ENCODE data around the gene ARID4B.
"Not testable (repeated sequence)": the region's sequence is repeated elsewhere in the genome, so short reads cannot be mapped to it uniquely, and the experiment has no call there.

Gene ARID4B, protein sequence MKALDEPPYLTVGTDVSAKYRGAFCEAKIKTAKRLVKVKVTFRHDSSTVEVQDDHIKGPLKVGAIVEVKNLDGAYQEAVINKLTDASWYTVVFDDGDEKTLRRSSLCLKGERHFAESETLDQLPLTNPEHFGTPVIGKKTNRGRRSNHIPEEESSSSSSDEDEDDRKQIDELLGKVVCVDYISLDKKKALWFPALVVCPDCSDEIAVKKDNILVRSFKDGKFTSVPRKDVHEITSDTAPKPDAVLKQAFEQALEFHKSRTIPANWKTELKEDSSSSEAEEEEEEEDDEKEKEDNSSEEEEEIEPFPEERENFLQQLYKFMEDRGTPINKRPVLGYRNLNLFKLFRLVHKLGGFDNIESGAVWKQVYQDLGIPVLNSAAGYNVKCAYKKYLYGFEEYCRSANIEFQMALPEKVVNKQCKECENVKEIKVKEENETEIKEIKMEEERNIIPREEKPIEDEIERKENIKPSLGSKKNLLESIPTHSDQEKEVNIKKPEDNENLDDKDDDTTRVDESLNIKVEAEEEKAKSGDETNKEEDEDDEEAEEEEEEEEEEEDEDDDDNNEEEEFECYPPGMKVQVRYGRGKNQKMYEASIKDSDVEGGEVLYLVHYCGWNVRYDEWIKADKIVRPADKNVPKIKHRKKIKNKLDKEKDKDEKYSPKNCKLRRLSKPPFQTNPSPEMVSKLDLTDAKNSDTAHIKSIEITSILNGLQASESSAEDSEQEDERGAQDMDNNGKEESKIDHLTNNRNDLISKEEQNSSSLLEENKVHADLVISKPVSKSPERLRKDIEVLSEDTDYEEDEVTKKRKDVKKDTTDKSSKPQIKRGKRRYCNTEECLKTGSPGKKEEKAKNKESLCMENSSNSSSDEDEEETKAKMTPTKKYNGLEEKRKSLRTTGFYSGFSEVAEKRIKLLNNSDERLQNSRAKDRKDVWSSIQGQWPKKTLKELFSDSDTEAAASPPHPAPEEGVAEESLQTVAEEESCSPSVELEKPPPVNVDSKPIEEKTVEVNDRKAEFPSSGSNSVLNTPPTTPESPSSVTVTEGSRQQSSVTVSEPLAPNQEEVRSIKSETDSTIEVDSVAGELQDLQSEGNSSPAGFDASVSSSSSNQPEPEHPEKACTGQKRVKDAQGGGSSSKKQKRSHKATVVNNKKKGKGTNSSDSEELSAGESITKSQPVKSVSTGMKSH (N-terminal part only)

DNA sequence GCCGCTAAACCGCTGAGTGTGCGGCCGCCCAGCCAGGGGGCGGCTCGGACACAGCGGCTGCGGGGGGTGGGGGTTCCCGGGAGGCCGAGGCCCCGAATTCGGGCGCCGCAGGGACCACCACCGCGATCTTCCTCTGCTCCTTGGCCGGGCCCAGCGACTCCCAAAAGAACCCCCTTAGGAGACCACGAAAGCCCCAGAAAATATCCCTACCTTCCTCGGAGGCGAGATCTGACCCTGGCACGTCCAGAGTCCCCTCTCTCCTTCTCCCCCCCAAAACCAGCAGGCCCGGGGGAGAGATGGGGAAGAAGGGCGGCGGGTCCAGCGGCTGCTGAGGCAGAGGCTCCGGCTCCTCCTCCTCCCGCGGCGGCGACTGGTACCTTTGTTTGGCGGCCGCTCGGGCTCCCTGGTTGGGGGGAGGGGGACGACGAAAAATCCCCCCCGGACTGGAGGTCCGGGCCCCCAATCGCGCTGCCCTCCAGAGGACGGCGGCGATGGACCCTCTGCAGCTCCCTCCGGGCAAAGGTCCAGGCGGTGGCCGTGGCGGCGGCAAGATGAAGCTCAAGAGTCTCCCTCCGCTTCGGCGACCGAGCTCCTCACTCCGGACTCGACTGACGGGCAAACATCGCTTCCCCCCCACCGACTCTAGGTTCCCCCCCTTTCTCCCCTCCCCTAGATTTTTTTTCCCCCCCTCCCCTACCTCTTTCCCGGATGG, at the start of gene ARID4B:
ARID4B (minus strand) TSS at position 621 of the 712 bp plus-strand sequence. CDS start 1,260 bp downstream, outside the sequence.
- peak; percentile 42 to 70 (median 52) for DNase-seq

DNA sequence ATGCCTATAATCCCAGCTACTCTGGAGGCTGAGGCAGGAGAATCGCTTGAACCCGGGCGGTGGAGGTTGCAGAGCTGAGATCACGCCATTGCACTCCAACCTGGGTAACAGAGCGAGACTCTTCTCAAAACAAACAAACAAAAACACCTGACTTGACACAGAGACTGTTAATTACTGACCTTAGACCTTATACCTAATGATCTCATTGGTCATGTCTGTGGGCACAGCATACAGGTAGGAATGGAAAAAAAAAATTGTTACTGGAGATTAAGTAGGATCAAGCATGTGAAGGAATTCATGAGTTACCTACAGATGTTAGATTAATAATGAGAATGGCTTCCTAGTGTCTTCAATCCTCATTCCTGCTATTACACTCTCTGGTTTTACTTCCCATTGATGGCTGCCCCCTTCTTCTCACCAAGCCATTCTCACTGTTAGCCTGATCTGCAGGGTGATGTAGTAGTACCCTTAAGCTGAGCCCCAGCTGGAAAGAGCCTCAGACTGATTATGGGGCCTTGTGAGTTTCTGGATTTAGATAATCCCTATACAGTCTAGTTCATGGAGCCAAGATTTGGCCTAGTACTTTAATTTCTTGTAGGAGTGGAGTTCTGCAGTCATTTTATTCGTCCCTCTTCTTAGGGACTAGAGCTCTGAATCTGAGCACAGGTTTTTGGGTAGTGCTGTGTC, 48.1 kb upstream of the ARID4B start:
- DNase-seq: no peak

DNA sequence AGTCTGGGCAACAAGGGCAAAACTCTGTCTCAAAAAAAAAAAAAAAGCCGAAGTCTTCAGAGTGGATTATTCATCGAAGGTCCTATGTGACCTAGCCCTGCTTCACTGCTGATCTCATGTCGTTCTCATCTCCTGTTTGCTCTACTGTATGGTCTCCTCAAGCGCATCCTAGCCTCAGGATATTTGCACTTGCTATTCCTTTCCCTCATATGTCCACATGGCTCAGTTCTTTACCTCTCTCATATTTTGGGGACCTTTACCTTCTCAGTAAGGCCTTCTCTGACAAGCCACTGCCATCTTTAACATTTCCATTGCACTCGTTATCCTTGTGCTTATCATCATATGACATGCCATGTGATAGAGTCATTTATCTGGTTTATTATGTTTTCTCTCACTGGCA, 41.8 kb upstream of the ARID4B start:
- DNase-seq: no peak

DNA sequence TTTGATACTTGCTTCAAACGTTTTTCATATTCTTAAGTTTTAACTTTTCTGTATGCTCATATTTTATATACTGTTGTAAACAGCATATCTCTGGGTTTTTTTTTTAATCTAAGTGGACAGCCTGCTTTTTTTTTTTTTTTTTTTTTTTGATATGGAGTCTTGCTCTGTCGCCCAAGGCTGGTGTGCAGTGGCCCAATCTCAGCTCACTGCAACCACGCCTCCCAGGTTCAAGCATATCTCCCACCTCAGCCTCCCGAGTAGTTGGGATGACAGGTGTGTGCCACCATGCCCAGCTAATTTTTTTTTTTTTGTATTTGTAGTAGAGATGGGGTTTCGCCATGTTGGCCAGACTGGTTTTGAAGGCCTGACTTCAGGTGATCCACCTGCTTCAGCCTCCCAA, 40.4 kb upstream of the ARID4B start:
- DNase-seq: no peak

DNA sequence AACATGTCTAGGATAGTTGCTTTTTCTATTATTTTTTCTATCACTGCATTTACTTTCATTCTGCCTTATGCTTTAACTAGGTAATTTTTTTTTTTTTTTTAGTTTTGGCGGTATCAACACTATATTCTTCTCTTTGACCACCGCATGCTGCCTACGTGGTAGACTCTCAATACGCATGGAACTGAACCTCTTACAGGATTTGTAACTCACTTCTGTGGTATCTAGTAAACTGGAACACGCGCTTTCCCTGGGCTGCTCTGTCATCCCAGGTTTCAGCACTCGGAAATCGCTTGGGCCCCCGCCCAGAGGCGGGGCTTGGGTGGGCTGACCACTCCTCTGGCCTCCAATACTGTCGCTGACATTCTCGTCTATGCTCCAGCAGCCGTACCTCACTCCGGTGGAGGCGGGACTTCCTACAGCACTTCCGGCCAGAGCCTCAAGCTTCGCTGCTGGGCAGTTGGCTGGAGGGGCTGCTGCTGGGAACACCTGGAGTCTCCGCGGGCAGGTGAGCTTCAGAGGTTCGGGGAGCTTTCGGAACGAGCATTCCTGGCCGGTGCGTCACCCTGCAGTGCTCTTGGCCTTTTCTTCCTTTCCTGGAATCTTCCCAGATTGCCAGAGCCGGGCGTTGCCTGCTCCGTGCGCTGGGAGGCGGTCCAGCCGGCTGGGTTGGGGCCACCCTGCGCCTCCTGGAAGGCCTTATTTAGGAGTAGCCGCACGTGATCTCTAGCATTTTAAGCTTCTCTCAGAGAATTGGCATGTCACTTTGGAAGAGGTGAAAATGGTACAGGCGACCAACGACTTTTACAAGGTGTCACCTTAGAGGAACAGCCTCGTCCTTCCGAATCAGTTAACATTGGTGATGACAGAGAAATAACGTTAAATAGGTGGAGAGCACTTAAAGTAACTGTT, 39.3 kb upstream of the ARID4B start, which contains the start of gene TBCE:
TBCE (plus strand) TSS at position 428 of the 909 bp plus-strand sequence. CDS start 12,623 bp downstream, outside the sequence.
- peak; percentile 97 to 98 (median 97) for DNase-seq

DNA sequence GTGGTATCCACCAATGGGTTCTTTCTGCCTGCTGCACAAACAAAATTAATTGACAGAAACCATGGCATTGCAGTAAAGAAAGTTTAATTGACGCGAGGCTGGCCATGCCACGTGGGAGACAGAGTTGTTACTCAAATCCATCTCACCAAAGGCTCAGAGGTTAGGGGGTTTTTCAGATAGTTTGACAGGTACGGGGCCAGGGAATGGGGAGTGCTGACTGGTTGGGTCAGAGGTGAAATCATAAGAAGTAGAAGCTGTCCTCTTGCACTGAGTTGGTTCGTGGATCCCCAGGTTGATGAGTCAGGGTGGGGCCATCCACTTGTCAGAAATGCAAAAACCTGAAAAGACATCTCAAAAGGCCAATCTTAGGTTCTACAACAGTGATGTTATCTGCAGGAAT, 38.3 kb upstream of the ARID4B start:
- DNase-seq: peak in 1 of 3 donors; percentile 2

DNA sequence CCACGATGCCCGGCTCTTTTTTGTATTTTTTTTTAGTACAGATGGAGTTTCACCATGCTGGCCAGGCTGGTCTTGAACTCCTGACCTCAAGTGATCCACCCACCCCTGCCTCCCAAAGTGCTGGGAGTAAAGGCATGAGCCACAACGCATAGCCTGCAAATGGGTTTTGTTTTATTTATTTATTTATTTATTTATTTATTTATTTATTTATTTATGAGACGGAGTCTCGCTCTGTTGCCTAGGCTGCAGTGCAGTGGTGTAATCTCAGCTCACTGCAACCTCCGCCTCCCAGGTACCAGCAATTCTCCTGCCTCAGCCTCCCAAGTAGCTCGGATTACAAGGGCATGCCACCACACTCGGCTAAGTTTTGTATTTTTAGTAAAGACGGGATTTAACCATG, 36.2 kb upstream of the ARID4B start:
- not testable (repeated sequence) for DNase-seq

DNA sequence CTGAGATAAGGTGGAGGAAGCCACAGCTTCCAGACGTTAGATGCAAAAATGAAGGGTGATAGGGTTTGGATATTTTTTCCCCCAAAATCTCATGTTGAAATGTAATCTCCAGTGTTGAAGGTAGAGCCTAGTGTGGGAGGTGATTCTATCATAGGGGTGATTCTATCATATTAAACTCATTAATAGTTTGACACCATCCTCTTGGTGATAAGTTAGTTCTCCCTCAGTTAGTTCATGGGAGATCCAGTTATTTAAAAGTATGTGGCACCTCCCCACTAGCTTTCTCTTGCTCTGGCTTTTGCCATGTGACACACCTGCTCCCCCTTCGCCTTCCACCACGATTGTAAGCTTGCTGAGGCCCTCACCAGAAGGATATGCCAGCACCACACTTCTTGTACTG, 30.9 kb upstream of the ARID4B start:
- no peak for DNase-seq

DNA sequence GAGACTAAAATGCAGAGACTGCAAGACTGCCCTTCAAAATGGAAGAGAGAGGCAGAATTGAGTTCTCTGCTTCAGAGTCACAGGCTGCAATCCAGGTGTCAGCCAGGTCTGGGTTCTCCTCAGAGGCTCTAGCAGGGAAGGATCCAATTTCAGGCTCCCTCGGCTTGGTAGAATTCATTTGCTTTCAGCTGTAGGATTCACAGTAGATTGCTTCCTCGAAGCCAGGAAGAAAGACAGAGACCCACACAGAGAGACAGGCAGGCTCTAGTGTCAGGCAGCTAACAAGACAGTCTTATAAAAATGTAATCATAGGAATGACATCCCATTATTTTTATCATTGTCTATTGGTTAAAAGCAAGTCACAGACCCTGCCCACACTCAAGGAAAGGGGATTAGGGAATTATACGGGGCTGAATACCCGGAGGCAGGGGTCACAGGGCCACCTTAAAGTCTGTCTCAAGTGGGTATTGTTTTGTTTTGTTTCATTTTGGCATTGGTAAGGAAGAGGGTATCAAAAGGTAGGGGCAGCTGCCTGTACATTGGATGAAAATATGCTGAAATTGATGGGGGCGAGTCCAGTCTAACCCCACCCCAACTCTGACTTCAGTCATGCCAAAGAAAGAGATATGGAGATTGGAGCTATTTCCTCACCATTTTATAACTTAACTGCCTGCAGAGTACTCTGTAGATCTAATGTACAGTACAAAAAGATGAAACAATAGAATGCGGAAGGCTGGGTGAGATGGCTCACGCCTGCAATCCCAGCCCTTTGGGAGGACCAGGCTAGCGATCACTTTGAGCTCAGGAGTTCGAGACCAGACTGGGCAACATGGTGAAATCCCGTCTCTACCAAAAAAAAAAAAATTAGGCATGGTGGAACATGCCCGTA, 29.8 kb upstream of the ARID4B start:
- no peak for DNase-seq

DNA sequence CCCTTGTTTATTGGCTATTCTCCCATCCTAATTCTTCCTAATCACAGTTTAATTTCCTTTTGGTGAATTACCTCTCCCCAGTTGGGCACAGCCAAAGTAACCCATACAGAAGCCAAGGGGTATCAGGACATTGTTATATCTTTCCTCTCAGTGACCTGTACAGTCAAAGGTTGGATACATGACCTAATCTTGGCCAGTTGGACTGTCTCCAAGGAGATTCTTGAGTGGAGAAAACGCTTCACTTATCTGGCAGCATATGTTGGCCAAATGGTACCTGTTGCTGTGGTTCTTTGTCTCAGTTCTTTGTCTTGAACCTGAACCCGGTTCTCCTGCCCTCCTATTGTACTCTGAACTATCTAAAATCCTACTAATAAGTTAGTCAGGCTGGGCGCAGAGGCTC, 23.9 kb upstream of the ARID4B start:
- DNase-seq: no peak

DNA sequence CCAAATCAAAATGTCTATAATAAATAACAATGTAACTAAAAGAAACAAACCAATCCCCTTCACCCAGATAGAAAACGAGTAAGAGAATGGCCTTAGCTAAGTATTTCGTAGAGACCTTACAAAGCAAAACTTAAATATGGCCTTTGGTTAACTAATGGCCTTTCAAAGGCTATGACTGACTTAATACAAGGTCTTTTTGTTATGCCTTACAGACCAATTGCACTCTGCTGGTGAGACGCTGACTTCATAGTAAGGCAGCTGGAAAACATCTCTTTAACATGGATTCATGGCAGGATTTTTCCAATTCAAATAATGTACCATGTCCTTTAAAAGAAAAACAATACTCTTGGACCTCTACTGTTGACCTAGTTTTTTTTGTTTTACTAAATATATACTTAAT, 23.5 kb upstream of the ARID4B start:
- DNase-seq: no peak

DNA sequence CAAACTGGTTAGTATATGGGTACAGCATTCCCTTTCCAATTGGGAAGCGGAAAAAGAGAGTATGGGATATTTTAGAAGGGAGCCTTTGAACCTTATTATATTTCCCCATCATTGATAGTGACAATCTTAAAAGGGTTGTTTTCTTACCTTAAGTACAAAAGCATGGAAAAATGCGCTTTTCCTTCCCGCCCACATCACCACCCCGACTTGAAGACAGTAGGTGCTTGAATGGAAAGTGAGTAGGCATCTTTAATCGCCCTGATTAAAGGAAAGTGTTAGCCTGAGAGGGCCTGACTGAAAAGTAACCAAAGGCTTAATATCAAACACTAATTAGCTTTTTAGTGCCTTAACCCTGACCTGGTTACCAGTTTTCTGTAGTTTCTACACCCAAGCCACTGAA, 15.7 kb upstream of the ARID4B start:
- no peak for DNase-seq

DNA sequence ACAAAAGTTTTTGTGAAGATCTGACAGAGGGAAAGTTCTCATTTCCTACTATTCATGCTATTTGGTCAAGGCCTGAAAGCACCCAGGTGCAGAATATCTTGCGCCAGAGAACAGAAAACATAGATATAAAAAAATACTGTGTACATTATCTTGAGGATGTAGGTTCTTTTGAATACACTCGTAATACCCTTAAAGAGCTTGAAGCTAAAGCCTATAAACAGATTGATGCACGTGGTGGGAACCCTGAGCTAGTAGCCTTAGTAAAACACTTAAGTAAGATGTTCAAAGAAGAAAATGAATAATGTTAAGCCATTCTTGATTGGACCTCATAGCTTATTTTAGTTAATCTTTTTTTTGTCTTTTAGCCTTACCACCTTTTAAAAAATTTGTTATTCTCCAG, 14.5 kb upstream of the ARID4B start:
- no peak for DNase-seq

DNA sequence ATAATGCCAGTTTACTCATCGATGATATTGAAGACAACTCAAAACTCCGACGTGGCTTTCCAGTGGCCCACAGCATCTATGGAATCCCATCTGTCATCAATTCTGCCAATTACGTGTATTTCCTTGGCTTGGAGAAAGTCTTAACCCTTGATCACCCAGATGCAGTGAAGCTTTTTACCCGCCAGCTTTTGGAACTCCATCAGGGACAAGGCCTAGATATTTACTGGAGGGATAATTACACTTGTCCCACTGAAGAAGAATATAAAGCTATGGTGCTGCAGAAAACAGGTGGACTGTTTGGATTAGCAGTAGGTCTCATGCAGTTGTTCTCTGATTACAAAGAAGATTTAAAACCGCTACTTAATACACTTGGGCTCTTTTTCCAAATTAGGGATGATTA, 14.1 kb upstream of the ARID4B start:
- DNase-seq: no peak

DNA sequence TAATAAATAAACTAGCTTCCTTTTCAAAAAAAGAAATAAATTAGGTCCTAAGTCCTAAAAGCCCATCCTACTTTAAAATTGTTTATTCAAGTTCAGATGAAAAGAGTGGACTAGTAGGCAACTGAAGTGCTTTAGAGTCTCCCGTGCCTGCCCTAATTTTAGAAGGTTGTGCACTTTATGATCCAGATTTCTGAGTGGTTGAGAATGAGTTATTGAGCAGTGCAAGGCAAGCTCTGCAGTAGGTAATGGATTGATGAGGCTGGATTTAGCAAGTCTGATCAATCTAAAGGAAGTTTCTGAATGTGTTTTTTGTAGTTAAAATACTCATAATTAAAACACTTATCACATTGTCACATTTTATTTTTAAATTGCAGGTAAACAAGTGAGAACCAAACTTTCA, 13.4 kb upstream of the ARID4B start:
- no peak for DNase-seq

DNA sequence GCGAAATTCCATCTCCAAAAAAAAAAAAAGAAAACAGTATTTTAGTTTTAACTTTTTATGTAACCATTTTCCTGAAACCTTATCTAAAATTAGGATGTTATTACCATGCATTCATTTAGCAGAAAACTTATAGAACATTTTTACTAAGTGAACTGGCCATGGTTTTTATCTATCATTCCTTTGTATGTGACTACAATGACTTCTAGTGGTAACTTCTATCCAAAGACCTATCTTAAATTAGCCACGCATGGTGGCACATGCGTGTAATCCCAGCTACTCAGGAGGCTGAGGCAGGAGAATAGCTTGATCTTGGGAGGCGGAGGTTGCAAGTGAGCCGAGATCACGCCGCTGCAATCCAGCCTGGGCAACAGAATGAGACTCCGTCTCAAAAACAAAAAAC, 11.8 kb upstream of the ARID4B start:
- DNase-seq: no peak

DNA sequence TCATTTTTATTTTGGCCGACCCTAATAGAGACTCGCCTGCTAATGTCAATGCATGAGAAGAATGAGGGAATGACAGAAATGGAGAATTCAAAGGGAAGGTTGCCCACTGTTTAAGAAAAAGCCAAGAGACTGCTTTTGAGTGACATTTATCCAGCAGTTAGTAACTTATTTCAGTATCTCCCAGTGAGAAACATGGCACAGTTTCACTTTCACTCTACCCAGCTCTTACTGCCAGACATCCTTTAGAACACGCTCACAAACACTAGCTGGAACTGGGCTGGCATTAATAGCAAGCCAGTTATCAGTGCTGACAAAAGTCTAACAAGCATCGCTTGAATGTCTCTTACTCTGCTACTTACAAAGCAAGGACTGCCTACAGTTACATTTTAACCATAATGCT, 8.9 kb upstream of the ARID4B start:
- peak in 1 of 3 donors; percentile 27 for DNase-seq

DNA sequence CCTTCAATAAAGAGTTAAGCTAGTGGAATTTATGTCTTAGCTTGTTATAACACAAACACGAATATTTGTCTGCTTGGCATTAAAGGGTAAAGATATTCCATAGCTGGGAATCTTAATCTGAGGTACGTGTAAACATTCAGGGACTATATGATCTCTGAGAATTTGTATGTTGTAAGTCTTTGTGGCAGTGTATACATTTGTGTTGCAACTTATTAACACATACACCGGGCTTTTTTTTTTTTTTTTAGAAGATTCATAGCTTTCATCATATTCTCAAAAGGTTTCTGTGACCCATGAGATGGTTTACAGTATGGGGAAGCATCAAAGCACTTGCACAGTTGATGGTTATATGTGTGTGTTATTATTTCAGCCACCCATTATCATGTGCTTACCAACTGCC, 3.4 kb upstream of the ARID4B start:
- DNase-seq: peak; percentile 15 to 49 (median 40)

DNA sequence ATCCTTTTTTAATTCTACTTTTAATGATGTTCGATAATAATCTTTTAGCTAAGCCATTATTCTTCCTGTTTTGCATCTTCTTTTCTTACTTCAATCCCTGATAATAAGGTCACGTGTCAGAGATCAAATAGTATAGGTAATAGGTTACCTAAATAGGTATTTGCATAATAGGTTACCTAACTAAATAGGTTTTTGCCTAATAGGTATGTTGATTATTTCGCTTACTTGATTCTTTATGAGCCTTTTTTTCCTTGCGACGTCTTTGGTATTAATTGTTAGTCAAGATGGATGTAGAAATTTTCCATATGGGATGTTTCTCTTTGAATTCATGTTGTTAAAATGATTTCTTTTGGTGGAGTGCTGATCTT, 2.9 kb upstream of the ARID4B start:
- DNase-seq: no peak

Measured in suppressor macrophage treated with lipopolysaccharide for 1 hour (primary cell).